Measurements from ENCODE around the gene HAPLN2. TPM values are rescaled to one million over a fixed set of nuclear protein-coding genes. Genes with fewer than 3 reads are reported as not detected.
A peak's percentile ranks its signal among the peaks of the same experiment; 100 is the strongest.

The HAPLN2 gene
- total RNA-seq, 1 experiment from 2014 or later: 1.2 TPM

GRCh38 chr1:156616463-156616862, 2.8 kb upstream of the HAPLN2 start (continued):
- TF ChIP-seq AR (CRISPR knock-in tag; IDR thresholded peaks at IDR 0.05): no peak

GRCh38 chr1:156619582-156619955, 354 bp downstream of the HAPLN2 start:
- ChIA-PET POLR2A (interaction anchor here (0.8 to 1.1 kb wide), 3 partner anchors 11 to 121 kb away, joined by 3 to 4 read pairs (median 3); no protein-coding TSS in a partner anchor), CTCF (interaction anchor here (0.5 to 13.2 kb wide), 52 partner anchors 8 to 308 kb away, joined by 3 to 365 read pairs (median 4); partner anchors contain the start of genes BCAN, CRABP2, LRRC71 and MEF2D)
- Mint-ChIP-seq H3K27ac (no peak overlapping the region), H3K9me3 (no peaks in the 10 kb centered on the region), H3K4me1 (peaks cover 7% of the 10 kb centered on the region), H3K27me3 (ENCODE audit: low read depth) (peaks cover 59% of the 10 kb centered on the region), H3K4me3 (no peak overlapping the region), H3K36me3 (no peaks in the 10 kb centered on the region)
- TF ChIP-seq MXD4 (CRISPR knock-in tag; IDR thresholded peaks at IDR 0.05; ENCODE audit: borderline replicate concordance): no peak
- TF ChIP-seq NFATC4 (CRISPR knock-in tag; IDR thresholded peaks at IDR 0.05): no peak
- TF ChIP-seq ZNF232 (CRISPR knock-in tag; IDR thresholded peaks at IDR 0.05): no peak
- no peak for TF ChIP-seq FOXP1 (CRISPR knock-in tag; IDR thresholded peaks at IDR 0.05; ENCODE audit: borderline replicate concordance)
- no peak for TF ChIP-seq NR2C2 (CRISPR knock-in tag; IDR thresholded peaks at IDR 0.05)
- no peak for ATAC-seq
- no peak for DNase-seq (ENCODE audit: low spot score)

GRCh38 chr1:156622581-156623297, 3.5 kb downstream of the HAPLN2 start:
- ChIA-PET POLR2A (interaction anchor here (0.7 kb wide), 1 partner anchor 70 kb away, joined by 3 read pairs; no protein-coding TSS in a partner anchor), CTCF (interaction anchor here (0.7 to 13.2 kb wide), 13 partner anchors 9 to 305 kb away, joined by 3 to 365 read pairs (median 18); partner anchors contain the start of genes BCAN, GPATCH4 and NES)
- TF ChIP-seq ZBTB43 (CRISPR knock-in tag; IDR thresholded peaks at IDR 0.05): no peak
- no peak for TF ChIP-seq GTF2I (CRISPR knock-in tag; conservative IDR thresholded peaks at IDR 0.05)
- DNase-seq (ENCODE audit: low spot score): no peak
- ATAC-seq: no peak
- H3K4me3 Mint-ChIP-seq: peak overlapping the region; percentile 38
- peaks cover 13% of the 10 kb centered on the region for H3K4me1 Mint-ChIP-seq
- no peak overlapping the region for H3K27ac Mint-ChIP-seq
- no peaks in the 10 kb centered on the region for H3K9me3 Mint-ChIP-seq
- H3K27me3 Mint-ChIP-seq (ENCODE audit: low read depth): peaks cover 82% of the 10 kb centered on the region
- no peaks in the 10 kb centered on the region for H3K36me3 Mint-ChIP-seq

GRCh38 chr1:156623946-156624813, 5.0 kb downstream of the HAPLN2 start:
- peaks cover 88% of the 10 kb centered on the region for H3K27me3 Mint-ChIP-seq (ENCODE audit: low read depth)
- H3K27ac Mint-ChIP-seq: no peak overlapping the region
- H3K4me1 Mint-ChIP-seq: peaks cover 9% of the 10 kb centered on the region
- ATAC-seq: peak; percentile 80
- CTCF ChIA-PET: interaction anchor here (0.7 to 13.2 kb wide), 55 partner anchors 8 to 303 kb away, joined by 3 to 365 read pairs (median 6); partner anchors contain the start of genes BCAN, CRABP2, GPATCH4 and HDGF
- H3K36me3 Mint-ChIP-seq: no peaks in the 10 kb centered on the region
- no peaks in the 10 kb centered on the region for H3K9me3 Mint-ChIP-seq
- POLR2A ChIA-PET: interaction anchor here (0.7 to 2.3 kb wide), 9 partner anchors 12 to 83 kb away, joined by 3 to 16 read pairs (median 5); partner anchors contain the start of gene NES
- peak; percentile 82 for DNase-seq (ENCODE audit: low spot score)
- H3K4me3 Mint-ChIP-seq: peak overlapping the region; percentile 79
- TF ChIP-seq ZSCAN18 (CRISPR knock-in tag; IDR thresholded peaks at IDR 0.05): no peak
- no peak for TF ChIP-seq ZNF512 (CRISPR knock-in tag; IDR thresholded peaks at IDR 0.05; ENCODE audit: borderline replicate concordance)
- TF ChIP-seq STAT6 (CRISPR knock-in tag; conservative IDR thresholded peaks at IDR 0.05; ENCODE audit: low read depth): no peak
- no peak for TF ChIP-seq CBFB (CRISPR knock-in tag; IDR thresholded peaks at IDR 0.05; ENCODE audit: low read depth)
- TF ChIP-seq NFYB (CRISPR knock-in tag; conservative IDR thresholded peaks at IDR 0.05; ENCODE audit: low read depth): 0 out of 2 replicates have a peak, but pooled peaks have one; percentile 6
- no peak for TF ChIP-seq TP53 (CRISPR knock-in tag; IDR thresholded peaks at IDR 0.05)
- 0 out of 2 replicates have a peak, but pooled peaks have one; percentile 37 for TF ChIP-seq CREM (CRISPR knock-in tag; IDR thresholded peaks at IDR 0.05)
- 0 out of 2 replicates have a peak, but pooled peaks have one; percentile 40 for TF ChIP-seq ZNF317 (CRISPR knock-in tag; IDR thresholded peaks at IDR 0.05; ENCODE audit: borderline replicate concordance, low read depth)
- no peak for TF ChIP-seq IRF2 (CRISPR knock-in tag; IDR thresholded peaks at IDR 0.05; ENCODE audit: borderline replicate concordance, low read depth)
